Endothelial cell of umbilical vein (primary cell): ENCODE results near the gene CD48.

ENCODE experiments used
- CTCF ChIP-seq, 2 donors: IDR thresholded peaks; 1 replicate in 1 of 2; 2 replicates in 1 of 2; pipeline ENCODE4 v1.5.1; 2011; ENCODE audit warnings: low read length in 2 of 2, mild to moderate bottlenecking in 2 of 2, moderate library complexity in 2 of 2, control low read depth in 1 of 2, inconsistent platforms in 1 of 2, low read depth in 1 of 2; ENCODE audit not compliant: insufficient read depth in 1 of 2; ENCODE audit errors: extremely low read depth in 1 of 2
- EZH2 ChIP-seq: IDR thresholded peaks from 2 replicates; pipeline ENCODE4 v1.6.1; 2012; ENCODE audit warnings: borderline replicate concordance, low read depth, mild to moderate bottlenecking, moderate library complexity, low read length, inconsistent platforms; ENCODE audit not compliant: severe bottlenecking
- JUN ChIP-seq: IDR thresholded peaks from 2 replicates; pipeline ENCODE4 v1.6.1; 2011; ENCODE audit warnings: borderline replicate concordance, low read depth; ENCODE audit not compliant: insufficient read length, insufficient read depth
- POLR2A ChIP-seq: IDR thresholded peaks from 2 replicates; pipeline ENCODE4 v1.6.1; 2012; ENCODE audit warnings: low read depth, mild to moderate bottlenecking, control low read depth, low read length
- POLR2AphosphoS5 ChIP-seq: IDR thresholded peaks from 2 replicates; pipeline ENCODE4 v1.6.1; 2012; ENCODE audit warnings: low read depth, mild to moderate bottlenecking, control low read depth, low read length, moderate library complexity; ENCODE audit not compliant: insufficient read depth

GRCh38 chr1:160706526-160707235 is 4.9 kb downstream of the CD48 start:
- TF ChIP-seq CTCF (IDR thresholded peaks at IDR 0.05; ENCODE audit: extremely low read depth in 1 of 2, insufficient read depth in 1 of 2, low read depth in 1 of 2, low read length in 2 of 2) (no peak), JUN (no peak), POLR2AphosphoS5 (no peak), POLR2A (no peak), EZH2 (no peak)
